ENCODE data around the gene RPS6KA5.

RPS6KA5 gene

GRCh38 chr14:90820958-90821357, 239.5 kb downstream of the RPS6KA5 start:
- DNase-seq, result no peak

GRCh38 chr14:90819734-90820393, 240.6 kb downstream of the RPS6KA5 start:
- DNase-seq, result no peak

GRCh38 chr14:90818715-90819114, 241.7 kb downstream of the RPS6KA5 start:
- DNase-seq, result no peak

- no peak for DNase-seq
These were observed 243.6 kb downstream of the RPS6KA5 start for GRCh38 chr14:90816681-90817436.

GRCh38 chr14:90815822-90816662, 244.4 kb downstream of the RPS6KA5 start, which contains the start of gene TTC7B:
TTC7B (minus strand) TSS chr14:90816430; CDS start chr14:90816295, 135 bp downstream.
- peak in 1 of 2 experiments; percentile 13 for DNase-seq

GRCh38 chr14:90815572-90815821, 244.9 kb downstream of the RPS6KA5 start:
- DNase-seq, result no peak

GRCh38 chr14:90814806-90815571, 245.5 kb downstream of the RPS6KA5 start:
- DNase-seq, result no peak

GRCh38 chr14:90813442-90813841, 247.0 kb downstream of the RPS6KA5 start:
- DNase-seq, result no peak

- DNase-seq, result no peak
These were observed 248.3 kb downstream of the RPS6KA5 start for GRCh38 chr14:90812109-90812508.

- no peak for DNase-seq
These were observed 248.8 kb downstream of the RPS6KA5 start for GRCh38 chr14:90811641-90812040.

GRCh38 chr14:90810806-90811205, 249.6 kb downstream of the RPS6KA5 start:
- no peak for DNase-seq

GRCh38 chr14:90809530-90810312, 250.7 kb downstream of the RPS6KA5 start:
- no peak for DNase-seq

GRCh38 chr14:90808759-90809529, 251.5 kb downstream of the RPS6KA5 start:
- no peak for DNase-seq

- no peak for DNase-seq
These were observed 253.4 kb downstream of the RPS6KA5 start for GRCh38 chr14:90807060-90807459.

GRCh38 chr14:90805662-90806540, 254.5 kb downstream of the RPS6KA5 start:
- DNase-seq, result no peak

GRCh38 chr14:90805084-90805391, 255.4 kb downstream of the RPS6KA5 start:
- no peak for DNase-seq

- no peak for DNase-seq
These were observed 256.0 kb downstream of the RPS6KA5 start for GRCh38 chr14:90804292-90805083.

GRCh38 chr14:90803249-90803648, 257.2 kb downstream of the RPS6KA5 start:
- DNase-seq, result no peak

GRCh38 chr14:90799420-90799819, 261.0 kb downstream of the RPS6KA5 start:
- DNase-seq, result no peak

GRCh38 chr14:90797919-90798318, 262.5 kb downstream of the RPS6KA5 start:
- DNase-seq, result no peak
